Chondrocyte (in vitro differentiated cells): ENCODE results near the gene NUDT1. TPM values are rescaled to one million over a fixed set of nuclear protein-coding genes. Genes with fewer than 3 reads are reported as not detected.

ENCODE experiments used
- DNase-seq: peaks from one replicate; pipeline ENCODE4 v3.0.0; 2021; ENCODE audit warnings: mixed read lengths, low spot score
- H3K27ac Mint-ChIP-seq: one replicate; pipeline ENCODE4 v1.8.0; 2021; ENCODE audit warnings: mild to moderate bottlenecking, moderate library complexity, mixed read lengths; ENCODE audit not compliant: unreplicated experiment
- H3K27me3 Mint-ChIP-seq: 2 replicates; pipeline ENCODE4 v1.8.0; 2021; ENCODE audit warnings: low read depth, mixed read lengths
- H3K36me3 Mint-ChIP-seq: 2 replicates; pipeline ENCODE4 v1.8.0; 2021; ENCODE audit warnings: low read depth, mixed read lengths
- H3K4me1 Mint-ChIP-seq: 2 replicates; pipeline ENCODE4 v1.8.0; 2021; ENCODE audit warnings: low read depth, mild to moderate bottlenecking, mixed read lengths
- H3K4me3 Mint-ChIP-seq: one replicate; pipeline ENCODE4 v1.8.0; 2021; ENCODE audit warnings: mild to moderate bottlenecking, moderate library complexity, mixed read lengths; ENCODE audit not compliant: unreplicated experiment
- H3K9me3 Mint-ChIP-seq: 2 replicates; pipeline ENCODE4 v1.8.0; 2021; ENCODE audit warnings: low read depth, mixed read lengths
- total RNA-seq: library from RNA; stranded (reverse); gene quantifications from 3 replicates; pipeline ENCODE4 v1.2.1, GENCODE V29; 2021
- TF ChIP-seq, protein P1 (sequence below): fragments of 200-600 bp; sonication (generic); IDR thresholded peaks from 2 replicates; pipeline ENCODE4 v1.5.0; 2021; ENCODE audit warnings: antibody characterized with exemption, mild to moderate bottlenecking, moderate library complexity

The NUDT1 gene
- total RNA-seq, 1 donor from 2014 or later, result 9.5 TPM

DNA sequence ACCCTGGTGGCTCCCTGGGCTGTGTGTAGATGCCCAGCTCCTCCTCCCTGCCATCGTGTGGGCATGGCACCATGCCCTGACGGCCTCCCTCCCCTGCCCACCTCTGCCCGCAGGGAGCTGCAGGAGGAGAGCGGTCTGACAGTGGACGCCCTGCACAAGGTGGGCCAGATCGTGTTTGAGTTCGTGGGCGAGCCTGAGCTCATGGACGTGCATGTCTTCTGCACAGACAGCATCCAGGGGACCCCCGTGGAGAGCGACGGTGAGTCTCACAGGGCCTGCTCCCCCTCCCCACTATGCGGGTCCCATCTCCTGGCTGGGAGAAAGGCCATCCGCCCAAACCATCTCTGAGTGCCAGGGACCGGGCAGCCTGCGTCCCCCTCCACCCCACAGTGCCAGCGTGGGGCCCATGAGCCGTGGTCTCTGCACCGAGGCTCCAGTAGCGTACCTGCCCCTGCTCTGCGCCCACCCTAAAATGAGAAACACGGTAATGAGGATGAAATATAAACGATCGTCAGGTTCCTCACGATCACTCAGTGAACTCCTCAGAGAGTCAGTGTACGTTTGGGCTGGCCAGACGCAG, 7.8 kb downstream of the NUDT1 start:
- no peak overlapping the region for H3K4me3 Mint-ChIP-seq
- no peak for DNase-seq
- H3K27ac Mint-ChIP-seq, result peak overlapping the region; percentile 98
- peaks cover 23% of the 10 kb centered on the region for H3K4me1 Mint-ChIP-seq
- TF ChIP-seq, protein P1, sequence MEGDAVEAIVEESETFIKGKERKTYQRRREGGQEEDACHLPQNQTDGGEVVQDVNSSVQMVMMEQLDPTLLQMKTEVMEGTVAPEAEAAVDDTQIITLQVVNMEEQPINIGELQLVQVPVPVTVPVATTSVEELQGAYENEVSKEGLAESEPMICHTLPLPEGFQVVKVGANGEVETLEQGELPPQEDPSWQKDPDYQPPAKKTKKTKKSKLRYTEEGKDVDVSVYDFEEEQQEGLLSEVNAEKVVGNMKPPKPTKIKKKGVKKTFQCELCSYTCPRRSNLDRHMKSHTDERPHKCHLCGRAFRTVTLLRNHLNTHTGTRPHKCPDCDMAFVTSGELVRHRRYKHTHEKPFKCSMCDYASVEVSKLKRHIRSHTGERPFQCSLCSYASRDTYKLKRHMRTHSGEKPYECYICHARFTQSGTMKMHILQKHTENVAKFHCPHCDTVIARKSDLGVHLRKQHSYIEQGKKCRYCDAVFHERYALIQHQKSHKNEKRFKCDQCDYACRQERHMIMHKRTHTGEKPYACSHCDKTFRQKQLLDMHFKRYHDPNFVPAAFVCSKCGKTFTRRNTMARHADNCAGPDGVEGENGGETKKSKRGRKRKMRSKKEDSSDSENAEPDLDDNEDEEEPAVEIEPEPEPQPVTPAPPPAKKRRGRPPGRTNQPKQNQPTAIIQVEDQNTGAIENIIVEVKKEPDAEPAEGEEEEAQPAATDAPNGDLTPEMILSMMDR, result no peak
- H3K9me3 Mint-ChIP-seq, result no peaks in the 10 kb centered on the region
- peaks cover 3% of the 10 kb centered on the region for H3K36me3 Mint-ChIP-seq
- no peaks in the 10 kb centered on the region for H3K27me3 Mint-ChIP-seq

DNA sequence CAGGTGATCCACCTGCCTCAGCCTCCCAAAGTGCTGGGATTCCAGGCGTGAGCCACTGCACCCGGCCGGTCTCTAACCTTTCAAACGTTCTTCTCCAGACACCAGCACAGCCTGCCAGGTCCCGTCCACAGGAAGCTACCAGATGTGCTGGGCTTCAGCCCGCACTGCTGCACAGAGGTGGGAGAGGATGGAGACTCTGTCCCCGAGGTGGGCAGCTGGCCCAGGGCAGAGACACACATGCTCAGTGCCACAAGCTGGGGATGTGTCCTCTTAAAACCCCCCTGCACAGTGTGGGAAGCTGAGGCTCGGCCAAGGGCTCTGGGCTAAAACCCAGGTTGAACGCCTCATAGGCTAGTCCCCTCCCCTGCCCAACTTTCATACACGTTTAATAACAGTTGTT, 9.4 kb downstream of the NUDT1 start:
- H3K36me3 Mint-ChIP-seq, result peaks cover 7% of the 10 kb centered on the region
- TF ChIP-seq, protein P1, result no peak
- H3K27ac Mint-ChIP-seq, result no peak overlapping the region
- H3K4me1 Mint-ChIP-seq, result peaks cover 21% of the 10 kb centered on the region
- no peaks in the 10 kb centered on the region for H3K9me3 Mint-ChIP-seq
- H3K27me3 Mint-ChIP-seq, result no peaks in the 10 kb centered on the region
- H3K4me3 Mint-ChIP-seq, result no peak overlapping the region
- no peak for DNase-seq

DNA sequence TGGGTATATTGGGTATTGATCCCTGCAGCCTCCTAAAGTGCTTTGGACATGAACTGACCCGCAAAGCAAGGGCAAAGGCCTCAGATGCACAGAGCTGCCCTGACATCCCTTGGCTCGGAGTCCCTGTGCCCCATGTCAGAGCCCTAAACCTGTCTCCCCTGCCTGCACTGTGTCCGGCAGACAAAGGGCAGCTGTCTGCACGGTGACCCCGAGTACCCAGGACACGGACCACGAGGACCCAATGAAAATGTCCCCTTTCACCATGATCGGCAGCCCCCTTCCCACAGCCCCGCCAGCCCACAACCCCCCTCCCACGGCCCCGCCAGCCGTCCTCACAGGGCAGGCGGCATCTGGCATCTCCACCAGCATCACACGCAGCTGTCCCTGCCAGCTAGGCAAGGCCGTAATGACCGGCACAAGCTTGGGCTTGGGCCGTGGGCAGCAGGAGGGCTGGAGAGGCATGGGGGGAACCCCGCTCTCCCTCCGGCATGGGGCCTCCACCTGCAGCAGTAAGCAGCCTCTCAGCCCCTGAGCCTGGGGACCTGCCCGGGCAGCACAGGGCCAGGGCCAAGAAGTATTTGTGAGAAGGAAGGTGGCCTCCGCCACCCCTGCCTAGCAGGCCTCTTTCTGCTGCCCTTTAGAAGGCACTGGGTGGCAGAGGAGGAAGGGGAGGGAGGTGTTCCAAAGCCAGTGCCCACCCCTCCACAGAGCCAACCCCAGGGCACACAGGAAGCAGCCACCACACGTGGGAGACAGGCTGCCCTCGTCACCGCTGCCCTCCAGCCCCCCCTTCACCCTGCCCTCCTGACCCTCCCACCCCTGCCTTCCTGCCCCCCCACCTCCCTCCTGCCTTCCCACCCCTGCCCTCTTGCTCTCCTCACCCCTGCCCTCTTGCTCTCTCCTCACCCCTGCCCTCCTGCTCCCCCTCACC, 10.1 kb downstream of the NUDT1 start:
- TF ChIP-seq, protein P1, result no peak
- Mint-ChIP-seq H3K9me3 (no peaks in the 10 kb centered on the region), H3K27me3 (no peaks in the 10 kb centered on the region), H3K27ac (no peak overlapping the region), H3K4me3 (no peak overlapping the region), H3K36me3 (peaks cover 9% of the 10 kb centered on the region), H3K4me1 (peaks cover 21% of the 10 kb centered on the region)
- no peak for DNase-seq

DNA sequence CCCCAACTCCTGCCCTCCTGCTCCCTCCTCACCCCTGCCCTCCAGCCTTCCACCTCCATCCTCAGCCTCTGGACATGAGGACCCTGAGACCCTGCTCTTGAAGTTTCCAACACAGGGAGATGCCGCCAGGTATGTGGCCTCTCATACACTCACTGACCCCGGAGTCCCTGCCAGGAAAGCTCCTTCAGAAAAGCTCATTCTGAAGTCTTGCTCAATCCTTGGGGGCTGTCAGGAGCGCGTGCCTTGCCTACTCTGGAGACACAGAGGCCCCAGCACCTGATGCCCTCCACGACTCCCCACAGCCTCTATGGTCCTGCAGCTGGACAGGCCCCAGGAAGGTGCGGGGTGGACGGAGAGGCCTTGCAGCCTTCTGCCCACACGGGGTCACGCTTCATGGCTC, 11.0 kb downstream of the NUDT1 start:
- no peak overlapping the region for H3K4me3 Mint-ChIP-seq
- TF ChIP-seq, protein P1, result no peak
- peaks cover 20% of the 10 kb centered on the region for H3K4me1 Mint-ChIP-seq
- H3K27ac Mint-ChIP-seq, result no peak overlapping the region
- no peaks in the 10 kb centered on the region for H3K27me3 Mint-ChIP-seq
- peaks cover 11% of the 10 kb centered on the region for H3K36me3 Mint-ChIP-seq
- DNase-seq, result no peak
- H3K9me3 Mint-ChIP-seq, result no peaks in the 10 kb centered on the region

DNA sequence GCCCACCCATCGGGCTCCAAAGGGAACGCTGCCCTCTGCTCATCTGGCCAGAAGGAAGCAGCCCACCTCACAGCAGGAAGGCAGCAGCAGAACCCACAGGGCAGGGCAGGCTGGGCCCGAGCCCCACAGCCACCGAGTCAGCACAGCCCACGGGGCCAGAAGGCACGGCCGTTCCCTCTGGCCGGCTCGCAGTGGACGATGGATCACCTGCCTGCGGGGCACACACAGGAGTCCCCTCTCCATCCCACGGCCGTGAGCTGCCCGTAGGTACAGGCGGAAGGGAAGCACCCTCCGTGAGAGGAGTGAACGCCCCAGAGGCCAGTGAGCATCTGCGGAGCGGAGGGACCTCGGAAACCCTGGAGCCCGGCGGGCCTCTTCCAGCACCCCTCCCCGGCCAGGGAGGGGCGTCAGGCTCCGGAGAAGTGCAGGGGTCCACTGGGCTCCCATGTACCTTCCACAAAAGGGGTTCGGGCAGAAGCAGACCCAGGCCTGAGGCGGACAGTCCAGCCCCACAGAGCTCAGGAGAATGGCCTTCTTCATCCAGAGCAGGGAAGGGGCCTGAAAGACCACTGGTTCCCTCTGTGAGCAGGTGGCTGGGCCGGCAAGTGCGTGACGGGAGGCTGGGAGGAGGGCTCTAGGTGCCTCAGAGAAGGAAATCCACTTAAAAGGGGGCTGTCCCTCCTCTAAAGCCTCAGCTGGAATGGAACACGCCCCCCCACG, 11.7 kb downstream of the NUDT1 start:
- TF ChIP-seq, protein P1, result no peak
- no peaks in the 10 kb centered on the region for H3K27me3 Mint-ChIP-seq
- DNase-seq, result no peak
- H3K36me3 Mint-ChIP-seq, result peaks cover 11% of the 10 kb centered on the region
- H3K27ac Mint-ChIP-seq, result no peak overlapping the region
- H3K4me3 Mint-ChIP-seq, result no peak overlapping the region
- H3K9me3 Mint-ChIP-seq, result no peaks in the 10 kb centered on the region
- peaks cover 14% of the 10 kb centered on the region for H3K4me1 Mint-ChIP-seq
